PFSK-1 (cell line): Measurements from ENCODE around the gene RASA1.

Source experiments
- FOXP2 ChIP-seq: optimal IDR thresholded peaks from 2 replicates; pipeline ENCODE3; 2011; ENCODE audit warnings: borderline replicate concordance, control low read depth, inconsistent platforms; ENCODE audit not compliant: insufficient read depth; ENCODE audit errors: extremely low read length, extremely low read depth
- POLR2AphosphoS5 ChIP-seq: IDR thresholded peaks from 2 replicates; pipeline ENCODE4 v1.6.1; 2012; ENCODE audit warnings: low read depth, mild to moderate bottlenecking, control low read depth, low read length, moderate library complexity
- SIN3A ChIP-seq: IDR thresholded peaks from 2 replicates; pipeline ENCODE4 v1.6.1; 2012; ENCODE audit warnings: mild to moderate bottlenecking, low read length, moderate library complexity, borderline replicate concordance; ENCODE audit not compliant: insufficient read depth
- TAF1 ChIP-seq: IDR thresholded peaks from 2 replicates; pipeline ENCODE4 v1.6.1; 2012; ENCODE audit warnings: low read length, control low read depth, borderline replicate concordance; ENCODE audit not compliant: insufficient read depth
- TF ChIP-seq, protein P1 (sequence below), 2 experiments: IDR thresholded peaks; 2 replicates each; pipeline versions ENCODE4 v1.6.1 to v1.8.0; 2011 to 2012; ENCODE audit warnings: low read depth in 2 of 2, low read length in 2 of 2, control low read depth in 1 of 2, inconsistent platforms in 1 of 2, mild to moderate bottlenecking in 1 of 2, moderate library complexity in 1 of 2; ENCODE audit not compliant: insufficient read depth in 1 of 2

The RASA1 gene

DNA sequence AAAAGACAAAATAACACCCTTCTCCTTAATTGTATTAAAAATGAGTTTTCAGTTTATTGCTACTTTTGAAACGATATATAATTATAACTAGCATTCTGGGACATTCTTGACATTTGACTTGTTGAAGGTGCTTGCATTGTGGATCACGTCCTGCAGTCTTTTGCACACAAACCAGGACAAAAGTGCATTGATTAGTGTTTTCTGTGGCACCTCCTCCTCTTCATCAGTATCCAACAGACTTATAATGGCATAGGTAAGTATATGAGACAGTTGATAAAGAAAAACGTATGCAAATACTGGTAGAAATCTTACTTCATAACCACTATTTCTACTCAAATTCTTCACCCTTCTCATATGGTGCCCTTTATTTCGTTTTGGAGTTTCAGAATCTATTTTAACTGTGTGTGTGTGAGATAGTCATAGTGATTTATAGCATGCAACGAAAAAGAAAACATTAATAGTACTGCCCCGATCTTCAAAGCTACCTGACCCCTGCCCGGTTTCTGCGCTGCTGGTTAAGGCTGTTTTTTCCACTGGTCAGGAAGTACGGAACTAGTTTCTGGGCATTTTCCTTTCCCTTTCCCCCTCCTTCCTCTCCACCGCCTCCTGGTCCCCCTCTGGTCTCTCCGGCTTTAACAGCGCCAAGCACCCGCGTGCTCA lies 639 bp upstream of the RASA1 start:
- TF ChIP-seq SIN3A (no peak), FOXP2 (no peak), TAF1 (no peak), POLR2AphosphoS5 (no peak)
- TF ChIP-seq, protein P1, sequence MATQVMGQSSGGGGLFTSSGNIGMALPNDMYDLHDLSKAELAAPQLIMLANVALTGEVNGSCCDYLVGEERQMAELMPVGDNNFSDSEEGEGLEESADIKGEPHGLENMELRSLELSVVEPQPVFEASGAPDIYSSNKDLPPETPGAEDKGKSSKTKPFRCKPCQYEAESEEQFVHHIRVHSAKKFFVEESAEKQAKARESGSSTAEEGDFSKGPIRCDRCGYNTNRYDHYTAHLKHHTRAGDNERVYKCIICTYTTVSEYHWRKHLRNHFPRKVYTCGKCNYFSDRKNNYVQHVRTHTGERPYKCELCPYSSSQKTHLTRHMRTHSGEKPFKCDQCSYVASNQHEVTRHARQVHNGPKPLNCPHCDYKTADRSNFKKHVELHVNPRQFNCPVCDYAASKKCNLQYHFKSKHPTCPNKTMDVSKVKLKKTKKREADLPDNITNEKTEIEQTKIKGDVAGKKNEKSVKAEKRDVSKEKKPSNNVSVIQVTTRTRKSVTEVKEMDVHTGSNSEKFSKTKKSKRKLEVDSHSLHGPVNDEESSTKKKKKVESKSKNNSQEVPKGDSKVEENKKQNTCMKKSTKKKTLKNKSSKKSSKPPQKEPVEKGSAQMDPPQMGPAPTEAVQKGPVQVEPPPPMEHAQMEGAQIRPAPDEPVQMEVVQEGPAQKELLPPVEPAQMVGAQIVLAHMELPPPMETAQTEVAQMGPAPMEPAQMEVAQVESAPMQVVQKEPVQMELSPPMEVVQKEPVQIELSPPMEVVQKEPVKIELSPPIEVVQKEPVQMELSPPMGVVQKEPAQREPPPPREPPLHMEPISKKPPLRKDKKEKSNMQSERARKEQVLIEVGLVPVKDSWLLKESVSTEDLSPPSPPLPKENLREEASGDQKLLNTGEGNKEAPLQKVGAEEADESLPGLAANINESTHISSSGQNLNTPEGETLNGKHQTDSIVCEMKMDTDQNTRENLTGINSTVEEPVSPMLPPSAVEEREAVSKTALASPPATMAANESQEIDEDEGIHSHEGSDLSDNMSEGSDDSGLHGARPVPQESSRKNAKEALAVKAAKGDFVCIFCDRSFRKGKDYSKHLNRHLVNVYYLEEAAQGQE (IDR thresholded peaks at IDR 0.05; ENCODE audit: insufficient read depth in 1 of 2, low read depth in 2 of 2, low read length in 2 of 2): no peak

DNA sequence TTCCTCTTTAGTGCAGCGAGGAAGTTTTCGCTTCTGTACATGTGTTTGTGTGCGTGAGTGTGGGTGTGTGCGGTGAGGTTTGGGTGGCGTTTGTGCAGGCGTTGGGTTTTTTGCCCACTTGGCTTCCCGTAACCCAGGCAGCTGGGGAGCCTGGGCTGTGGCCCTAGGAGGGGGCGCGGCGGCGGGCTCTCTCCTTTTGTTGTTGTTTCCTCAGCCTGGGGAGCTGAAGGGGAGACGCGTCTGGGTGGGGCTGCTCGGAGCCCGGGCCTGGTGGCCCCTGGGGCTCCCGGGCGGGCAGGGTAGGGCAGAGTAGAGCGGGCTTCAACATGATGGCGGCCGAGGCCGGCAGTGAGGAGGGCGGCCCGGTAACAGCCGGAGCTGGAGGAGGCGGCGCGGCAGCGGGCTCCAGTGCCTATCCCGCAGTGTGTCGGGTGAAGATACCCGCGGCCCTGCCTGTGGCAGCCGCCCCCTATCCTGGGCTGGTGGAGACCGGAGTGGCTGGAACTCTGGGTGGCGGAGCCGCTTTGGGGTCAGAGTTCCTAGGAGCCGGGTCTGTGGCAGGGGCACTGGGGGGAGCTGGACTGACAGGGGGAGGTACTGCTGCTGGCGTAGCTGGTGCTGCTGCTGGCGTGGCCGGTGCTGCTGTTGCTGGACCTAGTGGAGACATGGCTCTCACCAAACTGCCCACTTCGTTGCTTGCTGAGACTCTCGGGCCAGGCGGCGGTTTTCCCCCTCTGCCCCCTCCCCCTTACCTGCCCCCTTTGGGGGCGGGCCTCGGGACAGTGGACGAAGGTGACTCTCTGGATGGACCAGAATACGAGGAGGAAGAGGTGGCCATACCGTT lies 665 bp downstream of the RASA1 start:
- peak; percentile 8 for TF ChIP-seq FOXP2
- TF ChIP-seq, protein P1 (IDR thresholded peaks at IDR 0.05; ENCODE audit: insufficient read depth in 1 of 2, low read depth in 2 of 2, low read length in 2 of 2): no peak
- no peak for TF ChIP-seq POLR2AphosphoS5
- no peak for TF ChIP-seq TAF1

- TF ChIP-seq SIN3A (no peak), POLR2AphosphoS5 (no peak), FOXP2 (no peak), TAF1 (no peak)
- TF ChIP-seq, protein P1 (IDR thresholded peaks at IDR 0.05; ENCODE audit: insufficient read depth in 1 of 2, low read depth in 2 of 2, low read length in 2 of 2): no peak
Observed at GRCh38 chr5:87268970-87269377, 1.3 kb downstream of the RASA1 start.

GRCh38 chr5:87276655-87277054 lies 9.0 kb downstream of the RASA1 start:
- no peak for TF ChIP-seq SIN3A

GRCh38 chr5:87277279-87277835 lies 9.7 kb downstream of the RASA1 start:
- TF ChIP-seq TAF1 (no peak), FOXP2 (no peak), SIN3A (no peak), POLR2AphosphoS5 (no peak)
- TF ChIP-seq, protein P1 (IDR thresholded peaks at IDR 0.05; ENCODE audit: insufficient read depth in 1 of 2, low read depth in 2 of 2, low read length in 2 of 2): no peak
